GM18867 (cell line): ENCODE results near the gene CRAT.

Source experiments
- ATAC-seq: cut with Tn5 transposase; IDR thresholded peaks from one replicate; pipeline ENCODE4 v1.9.1; 2021; ENCODE audit warnings: mild to moderate bottlenecking, moderate library complexity; ENCODE audit not compliant: unreplicated experiment

The CRAT gene

DNA sequence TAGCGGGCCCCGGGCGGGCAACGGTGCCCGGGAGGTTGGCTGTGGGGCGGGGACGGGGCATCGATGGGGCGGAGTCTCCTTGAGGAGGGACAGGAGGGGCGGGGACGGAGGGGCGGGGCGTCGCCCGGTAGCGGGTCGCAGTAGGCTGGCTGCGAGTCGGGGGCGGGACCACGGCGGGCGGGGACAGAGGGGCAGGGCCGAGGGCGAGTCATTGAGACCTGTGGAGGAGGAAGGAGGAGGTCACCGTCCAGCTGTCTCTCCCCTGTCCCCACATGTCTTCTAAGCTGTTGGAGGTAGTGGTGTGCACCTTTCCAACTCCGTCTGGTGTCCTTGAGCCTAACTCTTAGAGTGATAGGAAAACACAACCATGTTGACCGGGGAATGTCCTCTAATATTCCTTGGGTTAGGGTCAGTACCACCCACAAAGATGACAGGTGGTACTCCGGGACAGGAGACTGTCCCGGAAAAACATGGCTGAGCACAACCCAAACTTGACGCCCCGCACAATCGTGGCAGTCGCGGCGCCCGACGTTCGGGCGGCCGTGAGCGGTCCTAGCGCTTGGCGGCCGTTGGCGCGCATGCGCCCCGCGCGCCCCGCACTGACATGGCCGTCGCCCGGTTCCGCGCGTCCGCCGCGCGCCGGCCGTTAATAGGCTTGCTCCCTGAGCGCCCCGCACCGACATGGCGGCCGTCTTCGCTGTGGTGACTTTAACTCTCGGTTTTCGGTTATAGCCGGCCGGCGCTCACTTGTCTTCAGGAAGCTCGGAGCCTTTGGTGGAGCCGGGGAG, at the start of gene CRAT, which contains the start of gene PTPA:
TSS of gene CRAT (minus strand) at position 54 of the 788 bp plus-strand sequence. CDS start 284 bp downstream, outside the sequence.
TSS of gene PTPA (plus strand) at position 676 of the 788 bp plus-strand sequence. CDS start 186 bp downstream, outside the sequence.
- peak; percentile 80 for ATAC-seq

DNA sequence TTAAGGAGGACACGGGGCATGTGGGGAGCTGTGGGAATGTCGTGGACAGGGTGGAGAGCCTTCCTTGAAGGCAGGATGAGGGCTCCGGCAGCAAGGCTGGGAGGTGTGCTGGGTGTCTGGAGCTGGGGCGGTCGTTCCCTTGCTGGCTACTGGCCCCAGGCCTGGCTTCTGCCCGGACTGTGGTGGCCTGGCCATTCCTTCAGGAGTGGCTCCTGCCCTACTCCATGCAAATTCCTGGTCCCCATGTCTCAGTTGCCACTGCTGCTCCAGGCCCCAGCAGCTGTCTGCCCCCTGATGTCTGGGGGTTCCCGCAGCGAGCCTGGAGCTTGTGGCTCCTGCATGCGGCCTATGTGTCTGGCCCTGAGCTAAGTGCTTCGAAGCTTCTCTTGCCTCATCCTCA, 45.6 kb upstream of the CRAT start:
- ATAC-seq, result no peak

DNA sequence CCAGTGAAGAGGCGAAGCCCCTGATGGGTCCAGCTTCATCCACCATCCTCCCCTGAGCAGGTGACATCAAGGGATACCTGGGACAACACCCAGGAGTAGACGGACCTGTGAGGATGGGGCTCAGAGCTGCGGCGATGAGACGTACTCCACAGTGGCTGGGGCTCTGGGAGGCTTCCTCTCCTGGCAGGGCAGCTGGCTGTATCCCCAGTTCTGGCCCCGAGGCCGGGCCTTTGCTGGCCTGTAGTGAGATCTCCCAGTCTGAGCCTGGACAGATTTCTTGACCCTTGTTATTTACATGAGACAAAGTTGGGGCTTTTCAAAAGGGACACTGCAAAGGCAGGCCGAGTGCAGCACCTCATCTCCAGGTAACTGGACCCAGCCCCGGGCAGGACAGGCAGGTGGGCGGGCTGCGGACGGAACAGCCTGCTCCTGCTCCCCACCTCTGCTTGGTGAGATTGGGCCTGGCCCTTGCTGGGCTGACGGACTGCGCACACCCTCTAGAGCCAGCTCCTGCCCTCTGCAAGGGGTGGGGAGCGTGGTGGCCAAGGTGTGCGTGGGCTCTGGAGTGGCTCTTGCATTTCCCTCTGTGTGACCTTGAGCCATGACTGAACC, 44.4 kb upstream of the CRAT start:
- ATAC-seq, result no peak

DNA sequence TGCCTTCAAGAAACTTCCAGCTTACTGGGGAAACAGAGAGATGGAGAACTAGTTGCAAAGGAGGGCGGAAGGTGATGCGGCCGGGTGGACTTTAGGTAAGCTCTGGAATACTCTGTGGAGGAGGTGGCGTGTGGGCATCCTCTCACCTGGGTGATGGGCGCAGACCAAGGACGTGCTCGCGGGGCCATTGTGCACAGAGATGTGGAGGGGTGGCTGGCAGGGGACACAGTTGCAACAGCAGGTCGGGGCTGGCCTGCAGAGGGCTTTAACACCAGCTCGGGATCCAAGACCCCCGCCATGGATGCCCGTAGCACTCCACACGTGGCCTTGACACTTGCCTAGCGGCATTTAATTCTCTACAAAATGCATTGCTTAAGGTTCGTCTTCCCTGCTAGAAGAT, 40.9 kb upstream of the CRAT start:
- ATAC-seq, result no peak

DNA sequence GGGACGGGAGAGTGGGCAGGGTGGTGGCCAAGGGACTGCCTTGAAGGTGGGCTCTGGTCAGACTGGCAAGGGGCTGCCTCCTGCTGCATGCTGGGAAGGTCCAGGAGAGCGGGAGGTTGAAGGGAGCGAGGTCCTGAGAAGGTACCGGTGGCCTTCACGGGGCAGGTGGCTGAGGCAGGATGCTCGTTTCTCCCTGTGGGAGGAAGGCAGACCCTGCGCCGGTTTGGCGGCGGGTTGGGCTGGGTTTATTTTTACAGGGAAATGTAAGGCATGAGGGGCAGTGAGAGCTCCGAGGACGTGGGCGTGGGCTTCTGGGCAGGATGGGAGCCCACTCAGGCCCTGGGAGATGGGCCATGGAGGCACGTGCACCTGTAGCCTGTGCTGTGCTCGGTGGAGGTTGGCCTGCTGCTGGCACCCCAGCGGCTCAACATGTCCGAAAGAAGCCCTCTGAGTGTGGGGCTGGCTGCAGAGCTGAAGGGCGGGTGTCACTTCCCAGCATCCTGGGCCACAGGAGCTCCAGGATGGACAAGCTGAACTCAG, 40.1 kb upstream of the CRAT start:
- ATAC-seq, result no peak

DNA sequence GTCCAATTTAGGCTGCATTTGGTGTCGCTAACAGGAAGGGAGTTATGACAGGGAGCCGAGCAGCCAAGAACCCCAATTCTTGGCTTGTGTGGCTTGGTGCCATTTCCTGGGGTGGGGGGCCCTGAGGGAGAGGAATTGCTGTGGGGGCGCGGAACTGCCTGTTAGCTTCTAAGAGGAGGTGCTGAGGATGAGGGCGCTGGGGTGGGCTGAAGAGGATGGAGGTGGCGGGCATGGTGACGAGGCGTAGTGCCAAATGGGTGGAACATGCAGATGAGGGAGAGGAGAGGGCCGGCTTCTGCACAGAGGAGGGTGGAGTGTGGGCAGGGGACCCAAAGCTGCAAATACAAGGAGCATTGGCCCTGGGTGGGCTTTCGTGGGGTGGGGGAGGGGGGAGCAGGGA, 39.5 kb upstream of the CRAT start:
- no peak for ATAC-seq

DNA sequence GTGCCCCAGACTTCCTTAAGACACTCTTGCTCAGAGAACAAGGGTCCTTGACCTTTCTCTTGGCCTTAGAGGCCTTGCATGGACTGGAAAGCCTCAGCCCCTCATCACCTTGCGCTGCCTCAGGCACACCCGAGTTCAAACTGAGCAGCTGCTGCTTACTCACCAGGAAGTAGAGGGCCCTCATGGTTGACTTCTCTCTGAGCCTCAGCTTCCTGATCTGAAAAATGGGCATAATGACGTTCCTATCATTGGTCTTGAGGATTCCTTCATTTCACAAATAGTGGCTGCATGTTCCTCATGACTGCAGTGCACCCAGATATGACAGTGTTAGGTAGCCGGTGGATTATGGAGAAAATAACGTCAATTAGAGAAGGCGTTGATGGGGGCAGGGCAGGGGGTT, 38.8 kb upstream of the CRAT start:
- no peak for ATAC-seq

DNA sequence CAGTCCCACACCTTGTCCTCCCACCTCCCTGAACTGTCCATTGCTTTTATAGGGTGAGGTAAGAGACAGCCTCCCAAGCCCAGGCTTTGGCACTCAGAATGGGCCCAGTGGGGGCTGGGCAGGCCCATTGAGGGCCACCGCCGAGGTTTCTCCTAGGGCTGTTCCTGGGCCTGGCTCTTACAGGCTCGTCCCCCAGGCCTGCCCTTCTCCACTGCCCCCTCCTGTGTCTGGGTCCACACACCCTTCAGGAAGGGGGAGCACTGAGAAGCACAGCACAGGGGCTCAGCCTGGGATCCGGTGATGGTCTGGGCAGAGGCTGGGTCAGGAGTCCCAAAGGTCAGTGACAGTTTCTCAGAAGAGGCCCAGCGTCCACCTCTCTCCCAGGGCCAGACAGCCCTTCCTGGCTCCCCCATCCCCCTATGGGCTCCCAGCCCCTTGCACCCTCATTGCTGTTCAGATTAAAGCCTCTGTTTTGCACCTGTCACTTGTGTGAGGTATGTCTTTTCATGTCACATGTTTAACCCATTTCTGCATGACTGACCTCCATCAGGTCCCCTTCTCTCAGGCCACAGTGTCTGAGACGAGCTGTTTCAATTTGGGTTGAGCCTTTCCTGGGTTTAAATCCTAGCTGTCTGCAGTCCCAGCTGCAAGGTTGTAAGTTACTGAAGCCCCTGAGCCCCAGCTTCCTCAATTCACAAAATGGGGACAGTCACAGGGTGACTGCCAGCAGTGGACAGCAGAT, 38.0 kb upstream of the CRAT start:
- no peak for ATAC-seq

DNA sequence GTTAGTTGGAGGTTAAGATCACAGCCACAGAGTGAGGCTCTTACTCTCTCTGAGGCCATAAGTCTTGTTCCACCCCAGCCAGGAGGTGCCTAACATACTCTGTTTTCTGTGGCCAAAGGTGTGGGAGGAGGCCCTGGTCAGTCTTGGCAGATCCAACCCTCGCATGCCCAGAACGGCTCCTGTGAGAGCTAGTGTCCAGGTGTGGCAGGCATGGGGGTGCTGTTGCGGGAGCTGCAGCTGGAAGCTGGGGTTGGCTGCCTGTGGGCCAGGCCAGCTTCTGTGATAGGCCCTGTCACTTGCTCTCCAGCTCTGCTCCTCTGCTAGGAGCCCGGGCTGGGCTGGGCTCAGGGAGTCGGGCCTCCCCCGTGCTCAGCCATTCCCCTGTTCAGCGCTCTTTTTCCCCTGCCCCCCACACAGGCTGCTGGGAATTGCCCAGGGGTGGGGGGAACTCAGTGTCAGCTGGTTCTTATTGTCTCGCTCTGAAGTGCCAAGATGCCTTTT, 35.9 kb upstream of the CRAT start:
- ATAC-seq, result no peak

DNA sequence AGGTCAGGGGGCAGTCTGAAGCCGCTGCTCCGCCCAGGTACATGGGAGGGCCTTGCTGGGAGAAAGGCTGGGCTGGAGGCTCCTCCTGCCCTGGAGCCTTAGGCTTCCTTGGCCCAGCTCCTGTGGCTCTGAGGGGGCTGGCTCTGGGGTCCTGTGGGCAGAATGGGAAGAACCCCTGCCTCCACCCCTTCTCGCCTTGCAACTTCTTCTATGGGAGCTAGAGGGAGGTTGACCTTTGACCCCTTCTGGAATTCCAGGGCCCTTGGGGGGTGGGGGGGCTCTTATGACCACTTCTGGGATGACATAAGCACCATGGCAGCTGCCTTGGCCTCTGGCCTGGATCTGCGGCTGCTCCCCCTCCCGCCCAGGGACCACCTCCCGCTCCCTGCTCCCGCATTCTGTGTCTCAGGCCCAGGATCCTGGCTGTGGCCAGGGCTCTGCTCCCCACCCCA, 35.3 kb upstream of the CRAT start:
- no peak for ATAC-seq

DNA sequence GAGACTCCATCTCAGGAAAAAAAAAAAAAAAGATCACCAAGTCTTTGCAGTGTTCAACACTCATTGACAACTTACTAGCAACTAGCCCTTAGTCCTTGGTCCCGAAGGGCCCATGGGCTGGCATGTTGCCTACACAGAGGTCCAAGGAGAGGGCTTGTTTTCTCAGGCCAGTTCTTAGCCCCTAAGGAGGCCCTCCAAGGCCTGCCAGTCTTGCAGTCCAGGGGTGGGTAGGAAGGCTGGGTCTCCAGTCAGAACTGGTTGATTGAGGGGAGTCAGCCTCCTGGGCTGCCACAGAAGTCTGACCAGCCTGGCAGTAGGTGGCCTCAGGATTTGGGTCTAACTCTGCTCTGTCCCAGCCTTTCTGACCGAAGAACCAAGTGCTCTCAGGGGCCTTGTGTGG, 34.7 kb upstream of the CRAT start:
- no peak for ATAC-seq

DNA sequence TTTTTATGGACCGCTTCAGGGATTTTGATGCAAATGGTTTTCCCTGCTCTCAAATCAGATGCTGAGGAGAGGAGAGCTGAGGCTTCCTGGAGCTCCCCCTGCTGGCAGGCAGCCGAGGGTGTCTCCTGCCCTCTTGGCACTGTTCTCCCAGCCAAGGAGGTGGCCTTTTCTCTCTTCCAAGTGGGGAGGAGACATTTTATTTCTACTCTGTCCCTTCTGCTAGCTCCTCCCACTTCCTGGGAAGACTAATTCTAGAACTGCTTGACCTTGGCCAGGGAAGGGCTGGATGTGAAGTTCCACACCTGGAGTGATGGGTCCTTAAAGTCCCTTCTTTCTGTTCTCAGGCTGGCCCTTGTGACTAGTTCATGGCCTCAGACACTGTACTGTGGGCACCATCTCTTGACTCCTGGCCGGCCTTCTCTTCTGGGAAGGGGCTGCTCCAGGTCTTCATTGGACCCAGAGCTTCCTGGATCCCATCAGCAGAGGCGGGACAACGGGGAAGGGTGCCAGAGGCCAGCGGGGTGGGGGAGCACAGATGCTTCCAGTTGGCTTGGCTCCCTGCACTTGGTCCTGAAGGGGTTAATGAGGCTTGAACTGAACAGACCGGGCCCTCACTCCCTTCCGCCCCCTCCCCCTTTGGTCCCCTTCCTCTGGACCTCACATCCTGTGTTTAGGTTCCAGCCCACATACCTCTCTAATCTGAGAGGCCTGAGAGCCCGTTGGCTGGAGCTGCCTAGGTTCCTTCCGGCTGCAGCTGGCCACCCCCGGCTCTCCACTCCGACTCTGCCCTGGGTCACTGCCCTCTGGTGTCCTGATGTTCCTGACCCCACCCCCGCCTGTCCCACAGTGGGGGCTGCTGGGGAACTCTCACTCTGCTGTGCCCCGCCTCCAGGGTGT, 32.7 kb upstream of the CRAT start:
- no peak for ATAC-seq

DNA sequence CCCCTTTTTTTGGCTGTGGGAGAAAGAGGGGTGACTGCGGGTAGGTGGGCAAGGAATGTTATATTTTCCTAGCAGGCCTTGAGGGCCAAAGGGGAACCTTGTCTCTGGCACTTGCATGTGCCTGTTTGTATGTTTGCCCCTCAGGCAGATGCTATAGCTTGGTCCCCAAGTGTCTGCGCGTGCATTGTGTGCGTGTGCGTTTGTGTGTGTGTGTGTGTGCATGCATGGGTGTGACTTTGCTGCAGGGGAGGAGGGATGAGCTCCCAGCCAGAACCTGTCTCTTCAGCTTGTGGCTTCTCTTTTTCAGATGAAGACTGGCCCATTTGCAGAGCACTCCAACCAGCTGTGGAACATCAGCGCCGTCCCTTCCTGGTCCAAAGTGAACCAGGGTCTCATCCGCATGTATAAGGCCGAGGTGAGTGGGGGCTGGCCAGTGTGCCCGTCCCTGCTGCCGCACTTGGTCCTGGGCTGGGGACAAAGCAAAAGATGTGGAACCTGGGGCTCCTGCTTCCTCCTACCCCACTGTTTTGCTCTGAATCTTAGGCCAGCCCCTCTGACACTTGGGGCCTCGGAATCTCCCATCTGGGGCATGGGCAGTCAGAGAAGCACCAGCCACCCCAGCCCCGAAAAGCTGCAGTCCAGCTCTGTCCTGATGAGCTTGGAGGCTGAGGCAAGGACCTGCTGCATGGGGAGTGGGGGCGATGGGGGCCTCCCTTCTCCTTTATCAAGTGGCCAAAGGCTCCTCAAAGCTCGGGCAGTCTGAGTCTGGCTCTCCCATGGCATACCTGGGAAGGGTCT, 31.7 kb upstream of the CRAT start:
- no peak for ATAC-seq

DNA sequence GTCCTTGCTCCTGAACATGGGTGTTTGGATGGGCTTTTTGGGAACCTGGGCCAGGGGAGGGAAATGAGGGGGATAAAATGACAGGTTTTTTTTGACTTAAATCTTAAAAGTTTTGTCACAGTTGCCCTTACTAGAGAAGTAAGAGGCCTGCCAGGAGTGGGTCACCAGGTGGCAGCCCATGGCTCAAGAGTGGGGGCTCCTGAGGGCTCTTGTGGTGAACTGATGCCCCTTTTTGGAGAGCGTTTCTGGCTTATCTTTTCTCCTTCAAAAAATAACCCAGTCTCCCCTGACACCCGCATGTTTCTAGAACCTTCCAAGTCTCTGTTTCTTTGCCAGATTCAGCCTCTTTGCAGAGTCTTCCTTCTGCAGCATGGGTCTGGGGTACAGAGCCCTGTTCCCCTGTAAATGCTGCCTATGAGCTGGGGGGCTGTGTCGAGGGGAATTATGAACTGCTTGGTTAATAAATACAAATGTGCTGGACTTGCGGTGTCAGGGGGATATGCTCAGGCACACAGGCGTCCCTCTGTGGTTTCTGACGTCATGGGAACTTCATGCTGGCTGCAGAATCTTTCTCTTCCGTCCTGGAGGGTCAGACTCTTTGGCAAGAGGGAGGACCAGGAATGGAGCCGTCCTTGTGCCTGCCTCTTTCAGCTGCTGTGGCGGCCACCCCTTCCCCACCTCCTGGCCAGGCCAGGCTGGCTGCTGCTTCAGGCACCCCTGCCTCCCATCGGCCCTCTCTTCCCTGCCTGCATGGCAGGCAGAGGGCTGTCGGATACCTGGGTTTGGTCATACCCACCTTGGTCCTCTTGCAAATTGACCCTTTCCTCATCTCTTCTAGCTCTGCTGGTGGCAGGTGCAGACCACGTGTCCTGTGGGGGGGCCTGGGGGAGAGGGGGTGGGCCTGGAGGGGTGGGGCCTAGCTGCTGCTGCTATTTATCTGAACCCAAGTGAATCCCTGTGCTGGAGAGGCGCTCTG, 30.8 kb upstream of the CRAT start:
- no peak for ATAC-seq

DNA sequence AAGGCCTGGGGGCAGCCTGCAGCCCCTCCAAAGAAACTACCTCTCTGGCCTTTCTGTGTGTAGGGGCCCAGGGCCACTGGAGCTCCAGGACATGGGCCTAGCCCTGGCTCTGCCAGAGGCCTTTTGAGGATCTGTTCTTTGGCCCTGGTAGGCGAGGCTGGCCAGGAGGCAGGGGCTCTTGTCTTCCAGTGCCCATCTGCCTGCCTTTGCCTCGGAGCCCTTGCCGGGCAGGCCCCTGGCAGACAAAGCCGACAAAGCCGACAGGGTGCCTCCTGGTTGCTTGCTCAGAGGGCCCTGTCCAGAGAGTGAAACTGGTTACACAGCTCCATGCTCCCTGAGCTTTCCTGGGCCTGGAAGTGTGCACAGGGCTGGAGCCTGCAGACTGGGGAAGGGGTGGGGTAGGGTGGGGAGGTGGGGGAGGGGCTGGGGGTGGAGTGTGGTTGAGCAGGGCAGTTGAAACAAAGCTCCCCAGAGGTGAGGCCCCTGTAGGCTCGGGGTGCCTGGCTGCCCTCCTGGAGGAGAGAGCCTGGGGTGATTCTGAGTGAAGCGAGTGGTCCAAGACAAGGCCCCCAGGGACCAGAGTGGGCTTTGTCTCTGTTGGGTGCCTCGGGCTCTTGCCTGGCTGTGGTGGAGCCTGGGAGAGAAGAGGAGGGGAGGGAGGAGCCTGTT, 29.9 kb upstream of the CRAT start:
- ATAC-seq, result peak; percentile 7

DNA sequence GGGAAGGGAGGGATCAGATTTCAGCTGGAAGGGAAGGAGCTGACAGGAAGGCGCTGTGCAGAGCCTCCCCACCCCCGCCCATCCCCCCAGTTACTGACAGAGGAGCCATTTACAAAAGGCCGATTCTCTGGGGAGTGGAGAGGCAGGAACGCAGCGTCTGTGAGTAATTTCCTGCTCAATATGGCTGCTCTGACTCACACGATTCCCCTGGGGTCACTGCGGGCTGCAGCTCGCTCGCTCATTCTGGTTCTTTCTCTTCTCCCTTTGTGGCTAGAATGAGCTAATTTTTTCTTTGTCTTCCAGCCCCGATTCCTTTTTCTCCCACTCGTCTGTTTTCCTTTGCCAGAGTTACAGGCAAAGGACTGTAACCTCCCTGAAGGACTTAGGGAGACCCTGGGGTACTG, 29.4 kb upstream of the CRAT start:
- peak; percentile 57 for ATAC-seq

DNA sequence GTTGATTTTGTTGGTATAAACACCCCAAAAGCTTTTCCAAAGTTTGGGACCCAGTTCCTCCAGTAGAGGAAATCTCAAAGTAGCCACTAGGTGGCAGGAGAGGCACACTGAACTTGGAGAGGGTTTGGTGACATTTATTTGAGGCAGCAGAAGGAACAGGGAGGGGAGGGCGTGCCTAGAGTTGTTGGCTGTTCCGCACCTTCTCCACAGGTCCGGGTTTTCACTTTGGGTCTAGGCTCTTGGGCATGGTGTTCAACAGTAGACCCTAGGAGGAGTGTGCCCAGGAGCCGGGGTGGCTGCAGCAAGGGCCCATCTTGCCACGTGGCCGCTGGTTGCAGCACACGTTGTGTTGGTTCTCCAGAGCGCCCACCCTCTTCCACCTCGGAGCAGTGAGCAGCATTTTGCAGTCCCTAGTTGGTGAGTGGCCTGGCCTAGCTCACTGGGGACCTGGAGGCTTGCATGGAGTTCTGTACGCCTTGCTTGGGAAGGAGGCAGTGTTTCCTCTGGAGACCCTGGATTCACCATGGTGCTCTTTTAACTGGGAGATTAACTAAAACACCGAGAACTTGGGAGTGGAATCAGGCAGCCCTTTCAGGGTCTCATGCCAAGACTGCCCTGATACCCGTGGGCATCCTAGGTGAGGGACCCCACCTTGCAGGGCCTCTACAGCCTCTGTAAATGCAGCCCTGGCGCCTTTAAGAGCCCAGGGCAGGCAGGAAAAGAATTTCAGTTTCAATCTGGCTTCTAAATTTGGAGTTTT, 28.8 kb upstream of the CRAT start:
- peak; percentile 39 for ATAC-seq
